Omental fat pad (tissue), 4 donors: ENCODE data around the gene GALNT12. TPM values are rescaled to one million over a fixed set of nuclear protein-coding genes. Genes with fewer than 3 reads are reported as not detected.

Source experiments
- ATAC-seq: fragments of 150-250 bp; one replicate; pipeline ENCODE4 v1.9.1; 2016; ENCODE audit warnings: mild to moderate bottlenecking, moderate library complexity; ENCODE audit not compliant: low FRiP score
- DNase-seq: peaks from one replicate; pipeline ENCODE4 v3.0.0-alpha.2; 2019; ENCODE audit warnings: low spot score
- CTCF ChIP-seq, 3 donors: fragments of 450-650 bp; IDR thresholded peaks; one replicate each; pipeline ENCODE4 v1.5.1; 2016 to 2017; ENCODE audit warnings: antibody characterized with exemption in 3 of 3, mild to moderate bottlenecking in 3 of 3, moderate library complexity in 2 of 3
- total RNA-seq, 4 donors: library from RNA; depleted of rRNA; stranded (reverse); fragments of >200 nt; gene quantifications; one replicate each; pipeline ENCODE4 v1.1.0, GENCODE V29; 2016

The GALNT12 gene
- total RNA-seq, 4 donors from 2014 or later: 1.6 to 6.6 (median 4.5) TPM

GRCh38 chr9:98897745-98898144 lies 90.3 kb downstream of the GALNT12 start:
- ATAC-seq (no peak), DNase-seq (no peak)
- no peak for TF ChIP-seq CTCF (IDR thresholded peaks at IDR 0.05)

DNA sequence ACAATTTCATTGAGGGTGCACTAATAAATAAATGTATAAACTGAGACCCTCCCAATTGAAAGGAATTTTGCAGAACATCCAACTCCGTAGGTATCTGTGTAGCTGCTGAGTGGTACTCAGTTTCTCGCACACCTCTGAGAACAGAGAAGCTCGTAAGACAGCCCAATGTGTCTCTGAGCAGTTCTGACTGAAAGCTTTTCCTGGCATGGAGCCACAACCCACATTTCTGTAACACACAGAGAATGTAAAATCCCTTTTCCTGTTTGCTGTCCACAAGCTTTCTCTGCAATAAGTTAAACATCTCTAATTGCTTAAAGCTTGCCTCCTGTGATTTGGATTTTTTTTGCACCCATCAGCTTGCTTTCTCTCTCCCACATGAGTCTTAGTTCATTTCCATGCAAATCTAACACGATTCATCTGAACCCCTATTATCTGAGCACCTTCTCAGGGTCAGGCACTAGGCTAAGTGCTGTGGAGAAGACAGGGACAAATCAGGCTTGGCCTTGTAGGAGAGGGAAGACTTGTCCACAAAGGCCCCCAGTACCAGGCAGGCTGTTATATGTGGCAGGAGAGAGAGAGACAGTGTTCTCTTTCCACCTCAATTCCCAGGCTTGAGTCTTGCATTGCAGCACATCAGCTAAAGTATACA lies 92.1 kb downstream of the GALNT12 start:
- DNase-seq (no peak), ATAC-seq (no peak)
- no peak for TF ChIP-seq CTCF (IDR thresholded peaks at IDR 0.05)

Other genes starting within 250 kb of the GALNT12 start
- gene GABBR2, start 98.7 kb upstream of the GALNT12 start, total RNA-seq: not detected
- 10 to 100 TPM; 14.7 to 24.7 (median 20.4) TPM for gene ANKS6, start 11.1 kb upstream of the GALNT12 start, total RNA-seq
- gene COL15A1, start 136.2 kb downstream of the GALNT12 start, total RNA-seq: 10 to 100 TPM; 20.7 to 98.5 (median 55.0) TPM